ENCODE data around the gene ARL14EP. TPM values are rescaled to one million over a fixed set of nuclear protein-coding genes. Genes with fewer than 3 reads are reported as not detected.

The ARL14EP gene
- total and polyA plus RNA-seq, 2 donors (not counting 3 experiments of a cell fraction or from before 2014, with no cell fraction given), result 9.6 to 16.7 TPM

DNA sequence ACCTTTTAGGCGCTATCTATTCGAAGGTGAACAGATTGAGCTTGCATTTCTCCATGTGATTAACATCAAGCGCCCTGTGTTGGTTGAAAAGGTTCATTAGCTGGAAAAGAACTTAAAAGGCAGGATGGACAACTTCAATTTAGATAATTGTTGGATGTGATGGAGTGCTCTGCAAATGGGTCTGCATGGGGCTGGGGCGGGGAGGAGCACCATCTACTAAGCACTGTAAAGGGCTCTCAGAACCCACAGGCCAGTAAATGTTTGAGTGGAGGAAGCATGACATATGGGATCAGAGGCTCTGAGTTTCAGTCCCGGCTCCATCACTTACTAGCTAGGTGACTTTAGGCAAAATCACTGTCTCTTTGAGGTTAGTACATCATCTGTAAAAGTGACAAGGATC lies 28.2 kb downstream of the ARL14EP start:
- Histone ChIP-seq H3K27me3 (ENCODE audit: control insufficient read depth in 2 of 2, insufficient read depth in 2 of 2, low read length in 2 of 2) (peaks cover 0 to 2% of the 10 kb centered on the region in 2 experiments), H3K4me1 (ENCODE audit: control insufficient read depth, extremely low read depth, insufficient read depth, low read length) (no peaks in the 10 kb centered on the region), H3K9ac (replicated peaks; ENCODE audit: extremely low read depth, insufficient read depth, low read length) (no peak overlapping the region), H3K79me2 (ENCODE audit: control insufficient read depth, insufficient read depth, low read length) (no peaks in the 10 kb centered on the region), H3K4me2 (ENCODE audit: insufficient read depth, low read length) (no peak overlapping the region), H2AFZ (ENCODE audit: low read depth, low read length) (no peak overlapping the region), H3K9me3 (replicated peaks; ENCODE audit: control insufficient read depth, insufficient read depth, low read length) (no peaks in the 10 kb centered on the region), H3K27ac (ENCODE audit: insufficient read depth, low read depth, low read length) (no peak overlapping the region), H3K4me3 (replicated peaks in 1 of 3; ENCODE audit: insufficient read depth in 1 of 3, low read depth in 1 of 3, low read length in 3 of 3) (no peak overlapping the region), H3K36me3 (ENCODE audit: control insufficient read depth in 2 of 2, extremely low read depth in 1 of 2, insufficient read depth in 2 of 2, low read length in 2 of 2) (no peaks in the 10 kb centered on the region), H4K20me1 (replicated peaks; ENCODE audit: control insufficient read depth, extremely low read depth, insufficient read depth, low read length) (no peaks in the 10 kb centered on the region), H3K9me1 (replicated peaks; ENCODE audit: control insufficient read depth, extremely low read depth, insufficient read depth, low read length) (no peaks in the 10 kb centered on the region)
- ChIA-PET POLR2A (no interaction called here), CTCF (no interaction called here)
- dilution Hi-C loops (cut with MboI; ENCODE audit: extremely low pct_ligation_motif_present, low sequenced_read_pairs) (no loop called here), intact Hi-C loops (cut with micrococcal nuclease) (no loop called here)
- no TSS peak for BruUV-seq (replicated peaks)
- TF ChIP-seq EZH2 (IDR thresholded peaks at IDR 0.05; ENCODE audit: borderline replicate concordance, low read depth, low read length, severe bottlenecking), result no peak
- TF ChIP-seq POLR2AphosphoS5 (IDR thresholded peaks at IDR 0.05; ENCODE audit: insufficient read depth, low read depth, low read length), result no peak
- no peak for TF ChIP-seq MAX (IDR thresholded peaks at IDR 0.05; ENCODE audit: insufficient read depth, insufficient read length)
- TF ChIP-seq JUN (IDR thresholded peaks at IDR 0.05; ENCODE audit: borderline replicate concordance, insufficient read depth, insufficient read length, low read depth), result no peak
- no peak for TF ChIP-seq POLR2A (IDR thresholded peaks at IDR 0.05; ENCODE audit: low read depth, low read length)
- no peak for TF ChIP-seq MYC (IDR thresholded peaks at IDR 0.05; ENCODE audit: low read depth, low read length)
- no peak for TF ChIP-seq FOS (IDR thresholded peaks at IDR 0.05; ENCODE audit: borderline replicate concordance, insufficient read depth, low read length)
- no peak for TF ChIP-seq GATA2 (IDR thresholded peaks at IDR 0.05; ENCODE audit: insufficient read depth, insufficient read length, low read depth, low read length)
- TF ChIP-seq CTCF (IDR thresholded peaks at IDR 0.05; ENCODE audit: extremely low read depth in 1 of 2, insufficient read depth in 1 of 2, low read depth in 1 of 2, low read length in 2 of 2), result no peak
- FAIRE-seq (no peak), DNase-seq (ENCODE audit: low read depth, low spot score) (no peak)
